ENCODE measurements around the gene HMGN4. TPM values are rescaled to one million over a fixed set of nuclear protein-coding genes. Genes with fewer than 3 reads are reported as not detected.
A peak's percentile ranks its signal among the peaks of the same experiment; 100 is the strongest.

The HMGN4 gene
- total RNA-seq, 1 donor from 2014 or later, result 49.4 TPM

DNA sequence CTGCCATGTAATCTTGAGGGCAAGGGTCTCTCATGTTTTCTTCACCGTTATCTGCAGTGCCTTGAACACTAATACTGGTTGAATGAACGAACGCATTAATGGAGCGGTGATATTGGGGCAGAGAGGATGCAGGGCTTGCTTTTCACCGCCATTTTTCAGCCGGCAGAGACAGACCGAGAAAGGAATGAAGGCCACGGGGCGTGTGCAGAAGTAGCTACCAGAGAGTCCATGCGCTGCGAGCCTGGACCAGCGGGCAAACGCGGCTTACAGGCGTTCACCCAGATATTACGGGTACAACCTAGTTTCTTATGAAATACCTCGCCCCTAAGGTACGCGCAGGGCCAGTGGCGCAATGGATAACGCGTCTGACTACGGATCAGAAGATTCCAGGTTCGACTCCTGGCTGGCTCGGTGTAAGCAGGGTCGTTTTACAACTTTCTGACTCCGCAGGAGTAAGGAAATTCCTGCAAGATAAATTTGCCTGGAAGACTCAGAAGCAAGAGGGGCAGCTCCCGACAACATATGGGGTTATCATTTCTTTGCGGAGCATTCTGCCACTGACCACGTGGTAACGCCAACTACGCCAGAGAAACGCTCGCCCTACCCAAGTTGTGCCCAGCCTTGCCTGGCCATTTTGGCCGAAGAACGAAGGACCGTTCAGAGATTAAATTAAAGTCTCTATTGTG, 863 bp upstream of the HMGN4 start:
- Mint-ChIP-seq H3K4me3 (ENCODE audit: unreplicated experiment) (peak overlapping the region; percentile 86), H3K27me3 (ENCODE audit: low read depth, unreplicated experiment) (no peaks in the 10 kb centered on the region), H3K36me3 (ENCODE audit: low read depth, unreplicated experiment) (peaks cover 3% of the 10 kb centered on the region), H3K4me1 (ENCODE audit: low read depth, unreplicated experiment) (peaks cover 7% of the 10 kb centered on the region), H3K9me3 (ENCODE audit: unreplicated experiment) (no peaks in the 10 kb centered on the region), H3K27ac (ENCODE audit: unreplicated experiment) (peak overlapping the region; percentile 99)
- H3K9ac ChIP-seq (ENCODE audit: low read length), result peak overlapping the region; percentile 98
- H3K4me2 ChIP-seq (ENCODE audit: low read length), result peak overlapping the region; percentile 99
- peak; percentile 92 for DNase-seq (ENCODE audit: low read depth)
- TF ChIP-seq, protein P1, sequence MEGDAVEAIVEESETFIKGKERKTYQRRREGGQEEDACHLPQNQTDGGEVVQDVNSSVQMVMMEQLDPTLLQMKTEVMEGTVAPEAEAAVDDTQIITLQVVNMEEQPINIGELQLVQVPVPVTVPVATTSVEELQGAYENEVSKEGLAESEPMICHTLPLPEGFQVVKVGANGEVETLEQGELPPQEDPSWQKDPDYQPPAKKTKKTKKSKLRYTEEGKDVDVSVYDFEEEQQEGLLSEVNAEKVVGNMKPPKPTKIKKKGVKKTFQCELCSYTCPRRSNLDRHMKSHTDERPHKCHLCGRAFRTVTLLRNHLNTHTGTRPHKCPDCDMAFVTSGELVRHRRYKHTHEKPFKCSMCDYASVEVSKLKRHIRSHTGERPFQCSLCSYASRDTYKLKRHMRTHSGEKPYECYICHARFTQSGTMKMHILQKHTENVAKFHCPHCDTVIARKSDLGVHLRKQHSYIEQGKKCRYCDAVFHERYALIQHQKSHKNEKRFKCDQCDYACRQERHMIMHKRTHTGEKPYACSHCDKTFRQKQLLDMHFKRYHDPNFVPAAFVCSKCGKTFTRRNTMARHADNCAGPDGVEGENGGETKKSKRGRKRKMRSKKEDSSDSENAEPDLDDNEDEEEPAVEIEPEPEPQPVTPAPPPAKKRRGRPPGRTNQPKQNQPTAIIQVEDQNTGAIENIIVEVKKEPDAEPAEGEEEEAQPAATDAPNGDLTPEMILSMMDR (IDR thresholded peaks at IDR 0.05; ENCODE audit: insufficient read depth, low read depth, low read length), result no peak
- H3K4me3 ChIP-seq (ENCODE audit: insufficient read depth, low read depth, low read length), result peak overlapping the region; percentile 97
- peaks cover 39% of the 10 kb centered on the region for H3K79me2 ChIP-seq (ENCODE audit: insufficient read depth, low read length)
- H3K36me3 ChIP-seq (ENCODE audit: insufficient read depth, low read length), result no peaks in the 10 kb centered on the region
- no peaks in the 10 kb centered on the region for H3K9me3 ChIP-seq (ENCODE audit: insufficient read depth, low read depth, low read length)
- FAIRE-seq, result no peak
- no peaks in the 10 kb centered on the region for H3K27me3 ChIP-seq (ENCODE audit: insufficient read depth, low read length)
- H3K27ac ChIP-seq (ENCODE audit: low read depth, low read length), result peak overlapping the region; percentile 91
- H4K20me1 ChIP-seq (ENCODE audit: insufficient read depth, low read length), result peaks cover 4% of the 10 kb centered on the region
- H2AFZ ChIP-seq (ENCODE audit: low read depth, low read length), result peak overlapping the region; percentile 86
- peaks cover 16% of the 10 kb centered on the region for H3K4me1 ChIP-seq (ENCODE audit: insufficient read depth, low read length)

DNA sequence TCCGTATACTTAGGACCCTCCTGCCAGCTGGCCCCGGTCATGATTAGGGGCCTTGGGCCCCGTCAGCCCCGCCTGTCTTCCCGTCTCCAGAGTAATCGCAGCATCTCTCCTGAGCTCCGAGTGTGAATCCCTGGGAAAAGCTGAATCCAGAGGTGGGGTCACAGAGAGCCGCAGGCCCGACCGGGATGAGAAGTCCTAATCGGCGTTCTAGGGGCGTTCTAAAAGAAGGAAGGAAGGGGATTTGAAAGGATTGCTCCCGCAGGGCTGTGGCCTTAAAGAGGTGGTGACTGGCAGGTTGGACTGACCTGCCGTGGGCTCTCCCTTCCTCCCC, 371 bp downstream of the HMGN4 start:
- peaks cover 7% of the 10 kb centered on the region for H3K36me3 Mint-ChIP-seq (ENCODE audit: low read depth, unreplicated experiment)
- peaks cover 6% of the 10 kb centered on the region for H3K36me3 ChIP-seq (ENCODE audit: insufficient read depth, low read length)
- no peaks in the 10 kb centered on the region for H3K27me3 Mint-ChIP-seq (ENCODE audit: low read depth, unreplicated experiment)
- FAIRE-seq, result no peak
- TF ChIP-seq, protein P1 (IDR thresholded peaks at IDR 0.05; ENCODE audit: insufficient read depth, low read depth, low read length), result no peak
- no peak for TF ChIP-seq EZH2 (IDR thresholded peaks at IDR 0.05; ENCODE audit: insufficient read depth, low read length)
- H3K9ac ChIP-seq (ENCODE audit: low read length), result peak overlapping the region; percentile 98
- no peaks in the 10 kb centered on the region for H3K9me3 Mint-ChIP-seq (ENCODE audit: unreplicated experiment)
- peak overlapping the region; percentile 97 for H3K4me3 ChIP-seq (ENCODE audit: insufficient read depth, low read depth, low read length)
- H3K4me1 ChIP-seq (ENCODE audit: insufficient read depth, low read length), result peaks cover 16% of the 10 kb centered on the region
- peak overlapping the region; percentile 99 for H3K27ac Mint-ChIP-seq (ENCODE audit: unreplicated experiment)
- no peaks in the 10 kb centered on the region for H3K9me3 ChIP-seq (ENCODE audit: insufficient read depth, low read depth, low read length)
- H3K4me3 Mint-ChIP-seq (ENCODE audit: unreplicated experiment), result peak overlapping the region; percentile 86
- peaks cover 7% of the 10 kb centered on the region for H3K4me1 Mint-ChIP-seq (ENCODE audit: low read depth, unreplicated experiment)
- peak overlapping the region; percentile 99 for H3K4me2 ChIP-seq (ENCODE audit: low read length)
- H2AFZ ChIP-seq (ENCODE audit: low read depth, low read length), result peak overlapping the region; percentile 84
- H3K27ac ChIP-seq (ENCODE audit: low read depth, low read length), result peak overlapping the region; percentile 91
- H3K79me2 ChIP-seq (ENCODE audit: insufficient read depth, low read length), result peaks cover 49% of the 10 kb centered on the region
- peaks cover 4% of the 10 kb centered on the region for H4K20me1 ChIP-seq (ENCODE audit: insufficient read depth, low read length)
- H3K27me3 ChIP-seq (ENCODE audit: insufficient read depth, low read length), result no peaks in the 10 kb centered on the region
- DNase-seq (ENCODE audit: low read depth), result no peak

DNA sequence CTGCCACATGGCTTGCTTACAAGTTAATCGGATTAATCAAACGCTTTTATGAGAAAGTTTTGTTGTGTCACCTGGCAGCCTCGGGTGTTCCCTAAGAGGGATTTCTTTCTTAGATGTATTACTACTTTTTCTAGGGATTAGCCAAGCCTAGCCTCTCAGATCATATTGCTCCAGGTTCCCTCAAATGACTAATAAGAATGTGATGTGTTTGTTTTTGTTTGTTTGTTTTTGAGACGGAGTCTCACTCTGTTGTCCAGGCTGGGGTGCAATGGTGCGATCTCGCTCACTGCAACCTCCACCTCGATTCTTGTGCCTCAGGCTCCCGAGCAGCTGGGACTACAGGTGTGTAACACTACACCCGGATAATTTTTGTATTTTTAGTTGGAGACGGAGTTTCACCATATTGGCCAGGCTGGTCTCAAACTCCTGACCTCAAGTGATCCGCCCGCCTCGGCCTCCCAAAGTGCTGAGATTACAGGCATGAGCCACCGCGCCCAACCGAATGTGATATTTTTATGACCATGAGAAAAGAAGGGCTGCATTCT, 977 bp downstream of the HMGN4 start:
- TF ChIP-seq, protein P1 (IDR thresholded peaks at IDR 0.05; ENCODE audit: insufficient read depth, low read depth, low read length), result no peak
- no peak for TF ChIP-seq EZH2 (IDR thresholded peaks at IDR 0.05; ENCODE audit: insufficient read depth, low read length)
- Histone ChIP-seq H3K4me1 (ENCODE audit: insufficient read depth, low read length) (peaks cover 16% of the 10 kb centered on the region), H3K4me2 (ENCODE audit: low read length) (peak overlapping the region; percentile 99), H3K79me2 (ENCODE audit: insufficient read depth, low read length) (peaks cover 53% of the 10 kb centered on the region), H3K9ac (ENCODE audit: low read length) (peak overlapping the region; percentile 98), H3K27ac (ENCODE audit: low read depth, low read length) (peak overlapping the region; percentile 91), H3K9me3 (ENCODE audit: insufficient read depth, low read depth, low read length) (no peaks in the 10 kb centered on the region), H2AFZ (ENCODE audit: low read depth, low read length) (peak overlapping the region; percentile 84), H3K36me3 (ENCODE audit: insufficient read depth, low read length) (peaks cover 6% of the 10 kb centered on the region), H3K4me3 (ENCODE audit: insufficient read depth, low read depth, low read length) (peak overlapping the region; percentile 97), H4K20me1 (ENCODE audit: insufficient read depth, low read length) (peaks cover 4% of the 10 kb centered on the region), H3K27me3 (ENCODE audit: insufficient read depth, low read length) (no peaks in the 10 kb centered on the region)
- DNase-seq (ENCODE audit: low read depth) (no peak), FAIRE-seq (no peak)
- no peaks in the 10 kb centered on the region for H3K27me3 Mint-ChIP-seq (ENCODE audit: low read depth, unreplicated experiment)
- peaks cover under 1% of the 10 kb centered on the region for H3K9me3 Mint-ChIP-seq (ENCODE audit: unreplicated experiment)
- H3K4me1 Mint-ChIP-seq (ENCODE audit: low read depth, unreplicated experiment), result peaks cover 7% of the 10 kb centered on the region
- peaks cover 7% of the 10 kb centered on the region for H3K36me3 Mint-ChIP-seq (ENCODE audit: low read depth, unreplicated experiment)
- peak overlapping the region; percentile 86 for H3K4me3 Mint-ChIP-seq (ENCODE audit: unreplicated experiment)
- peak overlapping the region; percentile 99 for H3K27ac Mint-ChIP-seq (ENCODE audit: unreplicated experiment)
